Measurements from ENCODE around the gene SEC14L2.
A peak's percentile ranks its signal among the peaks of the same experiment; 100 is the strongest.

The SEC14L2 gene

DNA sequence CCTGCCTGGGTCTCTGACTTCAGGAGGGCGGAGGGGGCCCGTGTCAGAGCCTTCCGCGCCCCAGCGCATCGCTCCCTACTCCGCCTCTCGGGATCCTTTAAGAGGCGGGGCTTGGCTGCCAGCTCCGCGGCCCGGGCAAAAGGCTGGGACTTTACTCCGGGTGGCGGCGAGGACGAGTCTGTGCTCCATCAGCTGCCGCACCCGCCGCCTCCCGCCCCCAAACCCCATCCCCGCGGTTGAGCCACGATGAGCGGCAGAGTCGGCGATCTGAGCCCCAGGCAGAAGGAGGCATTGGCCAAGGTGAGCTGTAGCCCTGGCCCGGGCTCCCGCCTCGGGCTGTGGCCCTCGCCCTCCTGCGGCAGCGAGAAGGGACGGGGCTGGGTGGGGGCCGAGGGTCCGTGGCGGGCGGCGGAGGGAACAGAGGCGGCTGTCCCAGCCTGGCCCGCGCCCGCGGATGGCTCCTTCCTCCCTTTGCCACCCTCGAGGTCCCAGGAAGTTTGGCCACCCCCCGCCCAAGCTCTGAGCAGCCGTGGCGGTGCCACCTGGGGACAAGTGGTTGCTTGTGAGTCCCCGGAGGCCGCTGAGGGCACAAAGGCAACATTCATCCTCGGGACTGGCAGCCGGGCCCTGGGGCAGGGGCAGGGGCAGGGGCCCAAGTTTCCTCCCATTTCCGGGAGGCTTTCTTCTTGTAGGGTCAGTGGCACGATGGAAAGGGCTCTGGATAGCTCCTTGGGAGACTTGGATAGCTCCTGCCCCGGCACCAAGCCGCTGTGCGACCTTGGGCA lies at the start of gene SEC14L2 (continued):
- TF ChIP-seq PBX3 (CRISPR knock-in tag; IDR thresholded peaks at IDR 0.05) (no peak), GLIS1 (tag by site-specific recombination; IDR thresholded peaks at IDR 0.05) (0 out of 2 replicates have a peak, but pooled peaks have one; percentile 11), ZNF677 (tag by site-specific recombination; IDR thresholded peaks at IDR 0.05) (no peak), ZNF707 (tag by site-specific recombination; IDR thresholded peaks at IDR 0.05) (no peak), ZNF747 (tag by site-specific recombination; IDR thresholded peaks at IDR 0.05) (no peak), KLF9 (tag by site-specific recombination; IDR thresholded peaks at IDR 0.05; ENCODE audit: low read depth) (peak; percentile 29; the same call in 1 of the 2 replicates), ZBTB7A (tag by site-specific recombination; IDR thresholded peaks at IDR 0.05; ENCODE audit: low read depth) (no peak), ZNF202 (tag by site-specific recombination; IDR thresholded peaks at IDR 0.05; ENCODE audit: borderline replicate concordance) (no peak), ZNF777 (tag by site-specific recombination; IDR thresholded peaks at IDR 0.05; ENCODE audit: borderline replicate concordance) (no peak), TCF7L2 (IDR thresholded peaks at IDR 0.05; ENCODE audit: borderline replicate concordance, low read depth, low read length) (no peak), ZNF48 (tag by site-specific recombination; IDR thresholded peaks at IDR 0.05) (no peak), ZNF155 (tag by site-specific recombination; IDR thresholded peaks at IDR 0.05) (no peak), KLF1 (tag by site-specific recombination; IDR thresholded peaks at IDR 0.05) (peak; percentile 28; the same call in 1 of the 2 replicates), ZNF514 (tag by site-specific recombination; IDR thresholded peaks at IDR 0.05) (no peak), EGR2 (tag by site-specific recombination; IDR thresholded peaks at IDR 0.05; ENCODE audit: low read depth) (no peak), REST (tag by site-specific recombination; IDR thresholded peaks at IDR 0.05) (peak; percentile 41; the same call in 1 of the 2 replicates), ZNF341 (tag by site-specific recombination; IDR thresholded peaks at IDR 0.05; ENCODE audit: low read depth) (peak; percentile 43), ZNF658 (tag by site-specific recombination; IDR thresholded peaks at IDR 0.05) (no peak), KLF7 (tag by site-specific recombination; IDR thresholded peaks at IDR 0.05; ENCODE audit: borderline replicate concordance) (no peak), SP7 (tag by site-specific recombination; IDR thresholded peaks at IDR 0.05) (peak; percentile 41), ZNF580 (tag by site-specific recombination; IDR thresholded peaks at IDR 0.05) (no peak)
- TF ChIP-seq, protein P1, sequence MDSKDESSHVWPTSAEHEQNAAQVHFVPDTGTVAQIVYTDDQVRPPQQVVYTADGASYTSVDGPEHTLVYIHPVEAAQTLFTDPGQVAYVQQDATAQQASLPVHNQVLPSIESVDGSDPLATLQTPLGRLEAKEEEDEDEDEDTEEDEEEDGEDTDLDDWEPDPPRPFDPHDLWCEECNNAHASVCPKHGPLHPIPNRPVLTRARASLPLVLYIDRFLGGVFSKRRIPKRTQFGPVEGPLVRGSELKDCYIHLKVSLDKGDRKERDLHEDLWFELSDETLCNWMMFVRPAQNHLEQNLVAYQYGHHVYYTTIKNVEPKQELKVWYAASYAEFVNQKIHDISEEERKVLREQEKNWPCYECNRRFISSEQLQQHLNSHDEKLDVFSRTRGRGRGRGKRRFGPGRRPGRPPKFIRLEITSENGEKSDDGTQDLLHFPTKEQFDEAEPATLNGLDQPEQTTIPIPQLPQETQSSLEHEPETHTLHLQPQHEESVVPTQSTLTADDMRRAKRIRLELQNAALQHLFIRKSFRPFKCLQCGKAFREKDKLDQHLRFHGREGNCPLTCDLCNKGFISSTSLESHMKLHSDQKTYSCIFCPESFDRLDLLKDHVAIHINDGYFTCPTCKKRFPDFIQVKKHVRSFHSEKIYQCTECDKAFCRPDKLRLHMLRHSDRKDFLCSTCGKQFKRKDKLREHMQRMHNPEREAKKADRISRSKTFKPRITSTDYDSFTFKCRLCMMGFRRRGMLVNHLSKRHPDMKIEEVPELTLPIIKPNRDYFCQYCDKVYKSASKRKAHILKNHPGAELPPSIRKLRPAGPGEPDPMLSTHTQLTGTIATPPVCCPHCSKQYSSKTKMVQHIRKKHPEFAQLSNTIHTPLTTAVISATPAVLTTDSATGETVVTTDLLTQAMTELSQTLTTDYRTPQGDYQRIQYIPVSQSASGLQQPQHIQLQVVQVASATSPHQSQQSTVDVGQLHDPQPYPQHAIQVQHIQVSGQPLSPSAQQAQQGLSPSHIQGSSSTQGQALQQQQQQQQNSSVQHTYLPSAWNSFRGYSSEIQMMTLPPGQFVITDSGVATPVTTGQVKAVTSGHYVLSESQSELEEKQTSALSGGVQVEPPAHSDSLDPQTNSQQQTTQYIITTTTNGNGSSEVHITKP (tag by site-specific recombination; IDR thresholded peaks at IDR 0.05) = no peak; the same call in 1 of the 2 replicates

All from HEK293 (cell line).